K562 (cell line): Measurements from ENCODE around the gene CRABP2. TPM values are rescaled to one million over a fixed set of nuclear protein-coding genes. Genes with fewer than 3 reads are reported as not detected.

Experiments
- ARID1B ChIP-seq: fragments of 450-650 bp; IDR thresholded peaks from 2 replicates; pipeline ENCODE4 v1.6.1; 2016; ENCODE audit warnings: antibody characterized with exemption, mild to moderate bottlenecking, inconsistent platforms
- CHD7 ChIP-seq: fragments of 200-600 bp; sonication (generic); IDR thresholded peaks from one replicate; pipeline ENCODE4 v1.6.1; 2012; ENCODE audit warnings: mild to moderate bottlenecking, low read depth, low read length, inconsistent platforms
- ETV1 ChIP-seq: fragments of 450-650 bp; conservative IDR thresholded peaks from 2 replicates; pipeline ENCODE4 v1.6.1; 2016; ENCODE audit warnings: missing genetic modification characterization, control low read depth, low read depth, missing compliant biosample characterization
- FOXK2 ChIP-seq, 2 experiments: fragments of 450-650 bp; IDR thresholded peaks in 1 of 2; conservative IDR thresholded peaks in 1 of 2; 2 replicates each; pipeline ENCODE4 v1.6.1; 2016; ENCODE audit warnings: low read depth in 2 of 2, mild to moderate bottlenecking in 1 of 2
- MAZ ChIP-seq, 2 experiments: fragments of 450-650 bp in 1 of 2; sonication (generic) in 1 of 2; formaldehyde crosslinking; IDR thresholded peaks in 1 of 2; conservative IDR thresholded peaks in 1 of 2; 2 replicates each; pipeline versions ENCODE4 v1.4.0 to v1.5.0; 2020; ENCODE audit warnings: mild to moderate bottlenecking in 1 of 2, missing genetic modification reagents in 1 of 2
- NELFE ChIP-seq: IDR thresholded peaks from 2 replicates; pipeline ENCODE4 v1.6.1; 2011; ENCODE audit warnings: mild to moderate bottlenecking; ENCODE audit not compliant: insufficient read depth, insufficient read length
- POLR2G ChIP-seq: fragments of 200-400 bp; formaldehyde crosslinking; IDR thresholded peaks from 2 replicates; pipeline ENCODE4 v1.6.1; 2017; ENCODE audit warnings: low read depth, mild to moderate bottlenecking, antibody characterized with exemption, low read length, moderate library complexity
- SMARCA4 ChIP-seq: fragments of 450-650 bp; IDR thresholded peaks from 2 replicates; pipeline ENCODE4 v1.6.1; 2016
- SNIP1 ChIP-seq: fragments of 450-650 bp; IDR thresholded peaks from 2 replicates; pipeline ENCODE4 v1.7.1; 2017; ENCODE audit warnings: low read depth, mild to moderate bottlenecking
- TCF15 ChIP-seq: fragments of 250-450 bp; sonication (Bioruptor Pico); IDR thresholded peaks from 2 replicates; pipeline ENCODE4 v1.8.0; 2022; ENCODE audit warnings: moderate library complexity, mild to moderate bottlenecking, inconsistent platforms
- ZBTB1 ChIP-seq: sonication (generic); formaldehyde crosslinking; IDR thresholded peaks from 2 replicates; pipeline ENCODE4 v1.8.1; 2023; ENCODE audit warnings: missing genetic modification reagents, low read depth, mild to moderate bottlenecking, borderline replicate concordance
- ZBTB26 ChIP-seq: fragments of 450-650 bp; formaldehyde crosslinking; IDR thresholded peaks from 2 replicates; pipeline ENCODE4 v1.4.0; 2022; ENCODE audit warnings: missing genetic modification characterization
- ZNF24 ChIP-seq: fragments of 450-650 bp; IDR thresholded peaks from 2 replicates; pipeline ENCODE4 v1.6.1; 2016
- ZNF586 ChIP-seq: fragments of 450-650 bp; formaldehyde crosslinking; conservative IDR thresholded peaks from 2 replicates; pipeline ENCODE4 v1.4.0; 2020; ENCODE audit warnings: mild to moderate bottlenecking, moderate library complexity
- ZNF695 ChIP-seq: fragments of 450-650 bp; formaldehyde crosslinking; IDR thresholded peaks from 2 replicates; pipeline ENCODE4 v1.4.0; 2020; ENCODE audit warnings: mild to moderate bottlenecking, moderate library complexity
- ZSCAN32 ChIP-seq: fragments of 450-650 bp; formaldehyde crosslinking; IDR thresholded peaks from 2 replicates; pipeline ENCODE4 v1.4.0; 2020; ENCODE audit warnings: mild to moderate bottlenecking, moderate library complexity
- polyA plus RNA-seq, 8 experiments: library from polyadenylated mRNA; depleted of rRNA in 4 of 8; stranded (reverse) in 5 of 8; unstranded in 3 of 8; fragments of >200 nt; fragmentation: Nextera tagmentation in 2 of 8; fragmentation: Illumina TruSeq in 1 of 8; extraction: Ambion mirVana in 2 of 8; extraction: Trizol in 1 of 8; gene quantifications; 2 replicates each; pipeline versions ENCODE4 v1.2.1 to v1.2.3, GENCODE V29; 2011 to 2014; ENCODE audit warnings: inconsistent platforms in 1 of 8, missing spikeins in 1 of 8
- total RNA-seq, 7 experiments: library from RNA; depleted of rRNA in 6 of 7; stranded (reverse); fragments of >200 nt in 6 of 7; fragmentation: Illumina TruSeq in 2 of 7; extraction: Trizol in 2 of 7; gene quantifications; 2 replicates each; pipeline versions ENCODE4 v1.2.1 to v1.2.3, GENCODE V29; 2011 to 2021; ENCODE audit warnings: low replicate concordance in 1 of 7

CRABP2 gene
- total and polyA plus RNA-seq, 9 of the 15 experiments (the other 6 are each of a cell fraction or from before 2014, with no cell fraction given), result 0.30 to 2.5 (median 0.82) TPM

GRCh38 chr1:156740741-156741480 is 35.5 kb upstream of the CRABP2 start, which contains the start of gene MRPL24 (continued):
- TF ChIP-seq TCF15 (CRISPR knock-in tag), result no peak
- TF ChIP-seq ETV1 (tag), result peak; percentile 93
- TF ChIP-seq POLR2G, result peak; percentile 89
- TF ChIP-seq ZNF24, result no peak
- TF ChIP-seq NELFE, result no peak
- 0 out of 2 replicates have a peak, but pooled peaks have one; percentile 5 for TF ChIP-seq ZBTB26 (CRISPR knock-in tag)
- TF ChIP-seq ZNF586, result no peak
- TF ChIP-seq CHD7, result no peak
- TF ChIP-seq MAZ (CRISPR knock-in tag; conservative IDR thresholded peaks at IDR 0.05 in 1 of 2, IDR thresholded peaks at IDR 0.05 in 1 of 2), result peak; percentile 83 to 88
- no peak for TF ChIP-seq ZSCAN32
- no peak for TF ChIP-seq SMARCA4
- TF ChIP-seq ZBTB1, result no peak
- no peak for TF ChIP-seq ARID1B
- no peak for TF ChIP-seq SNIP1
- peak; percentile 87 to 92 for TF ChIP-seq FOXK2 (conservative IDR thresholded peaks at IDR 0.05 in 1 of 2, IDR thresholded peaks at IDR 0.05 in 1 of 2; ENCODE audit: low read depth in 2 of 2)
- TF ChIP-seq ZNF695, result no peak
